AG04450 (cell line): Measurements from ENCODE around the gene KRT15. TPM values are rescaled to one million over a fixed set of nuclear protein-coding genes. Genes with fewer than 3 reads are reported as not detected.

Source experiments
- CTCF ChIA-PET: fragments of 300-600, 350-600 bp; formaldehyde crosslinking; extraction: SDS; loops from one replicate; lab custom pipeline; 2022; ENCODE audit warnings: antibody characterized with exemption, inconsistent platforms; lab: Charles Lee
- POLR2A ChIA-PET: fragments of 350-600 bp; formaldehyde crosslinking; extraction: SDS; loops from one replicate; lab custom pipeline; 2021; ENCODE audit warnings: antibody characterized with exemption, inconsistent platforms; lab: Yijun Ruan, JAX
- DNase-seq: peaks from one replicate; pipeline ENCODE4 v3.0.0-alpha.2; 2011; ENCODE audit warnings: low read depth, low spot score
- H3K27ac ChIP-seq: one replicate; pipeline ENCODE4 v1.5.1; 2012; ENCODE audit warnings: low read depth, low read length, control low read depth
- H3K27me3 ChIP-seq: one replicate; pipeline ENCODE4 v1.6.0; 2012; ENCODE audit warnings: low read length; ENCODE audit not compliant: control insufficient read depth, insufficient read depth
- H3K4me3 ChIP-seq: 2 replicates; pipeline ENCODE4 v1.5.1; 2011; ENCODE audit warnings: mild to moderate bottlenecking, low read depth, low read length, control low read depth
- H3K9me3 ChIP-seq: 2 replicates; pipeline ENCODE4 v1.5.1; 2012; ENCODE audit warnings: low read length; ENCODE audit not compliant: control insufficient read depth, insufficient read depth
- polyA plus RNA-seq: library from polyadenylated mRNA; depleted of rRNA; stranded (reverse); fragments of >200 nt; gene quantifications from 2 replicates; pipeline ENCODE4 v1.2.3, GENCODE V29; 2011
- TF ChIP-seq, protein P1 (sequence below): IDR thresholded peaks from 2 replicates; pipeline ENCODE4 v1.5.1; 2011; ENCODE audit warnings: low read depth, low read length, control low read depth, inconsistent platforms

Gene KRT15
- polyA plus RNA-seq, 1 experiment = 1.4 TPM

DNA sequence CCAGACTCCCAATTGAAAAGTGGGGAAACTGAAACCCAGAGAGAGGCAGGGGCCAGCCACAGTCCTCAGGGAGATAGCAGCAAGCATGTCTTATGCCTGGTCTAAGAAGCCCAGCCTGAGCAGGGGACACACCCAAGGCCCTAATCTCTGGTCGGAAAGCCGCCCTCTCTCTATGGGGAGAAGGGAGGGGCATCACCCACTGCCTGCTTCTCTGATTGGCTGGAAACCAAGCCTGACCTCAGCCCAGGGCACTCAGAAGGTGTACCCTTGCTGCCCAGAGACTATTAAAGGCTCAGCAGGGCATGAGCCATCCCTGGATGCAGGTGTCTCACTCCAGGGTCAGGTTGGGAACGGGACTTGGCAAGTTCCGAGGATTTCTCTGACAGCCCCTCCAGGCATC lies 7.6 kb downstream of the KRT15 start:
- CTCF ChIA-PET = interaction anchor here (1.3 kb wide), 1 partner anchor 38 kb away, joined by 4 read pairs; no protein-coding TSS in a partner anchor
- H3K9me3 ChIP-seq = no peaks in the 10 kb centered on the region
- POLR2A ChIA-PET = no interaction called here
- DNase-seq = no peak
- TF ChIP-seq, protein P1, sequence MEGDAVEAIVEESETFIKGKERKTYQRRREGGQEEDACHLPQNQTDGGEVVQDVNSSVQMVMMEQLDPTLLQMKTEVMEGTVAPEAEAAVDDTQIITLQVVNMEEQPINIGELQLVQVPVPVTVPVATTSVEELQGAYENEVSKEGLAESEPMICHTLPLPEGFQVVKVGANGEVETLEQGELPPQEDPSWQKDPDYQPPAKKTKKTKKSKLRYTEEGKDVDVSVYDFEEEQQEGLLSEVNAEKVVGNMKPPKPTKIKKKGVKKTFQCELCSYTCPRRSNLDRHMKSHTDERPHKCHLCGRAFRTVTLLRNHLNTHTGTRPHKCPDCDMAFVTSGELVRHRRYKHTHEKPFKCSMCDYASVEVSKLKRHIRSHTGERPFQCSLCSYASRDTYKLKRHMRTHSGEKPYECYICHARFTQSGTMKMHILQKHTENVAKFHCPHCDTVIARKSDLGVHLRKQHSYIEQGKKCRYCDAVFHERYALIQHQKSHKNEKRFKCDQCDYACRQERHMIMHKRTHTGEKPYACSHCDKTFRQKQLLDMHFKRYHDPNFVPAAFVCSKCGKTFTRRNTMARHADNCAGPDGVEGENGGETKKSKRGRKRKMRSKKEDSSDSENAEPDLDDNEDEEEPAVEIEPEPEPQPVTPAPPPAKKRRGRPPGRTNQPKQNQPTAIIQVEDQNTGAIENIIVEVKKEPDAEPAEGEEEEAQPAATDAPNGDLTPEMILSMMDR = no peak
- peaks cover 2% of the 10 kb centered on the region for H3K27me3 ChIP-seq
- H3K4me3 ChIP-seq = no peak overlapping the region
- H3K27ac ChIP-seq = no peak overlapping the region

DNA sequence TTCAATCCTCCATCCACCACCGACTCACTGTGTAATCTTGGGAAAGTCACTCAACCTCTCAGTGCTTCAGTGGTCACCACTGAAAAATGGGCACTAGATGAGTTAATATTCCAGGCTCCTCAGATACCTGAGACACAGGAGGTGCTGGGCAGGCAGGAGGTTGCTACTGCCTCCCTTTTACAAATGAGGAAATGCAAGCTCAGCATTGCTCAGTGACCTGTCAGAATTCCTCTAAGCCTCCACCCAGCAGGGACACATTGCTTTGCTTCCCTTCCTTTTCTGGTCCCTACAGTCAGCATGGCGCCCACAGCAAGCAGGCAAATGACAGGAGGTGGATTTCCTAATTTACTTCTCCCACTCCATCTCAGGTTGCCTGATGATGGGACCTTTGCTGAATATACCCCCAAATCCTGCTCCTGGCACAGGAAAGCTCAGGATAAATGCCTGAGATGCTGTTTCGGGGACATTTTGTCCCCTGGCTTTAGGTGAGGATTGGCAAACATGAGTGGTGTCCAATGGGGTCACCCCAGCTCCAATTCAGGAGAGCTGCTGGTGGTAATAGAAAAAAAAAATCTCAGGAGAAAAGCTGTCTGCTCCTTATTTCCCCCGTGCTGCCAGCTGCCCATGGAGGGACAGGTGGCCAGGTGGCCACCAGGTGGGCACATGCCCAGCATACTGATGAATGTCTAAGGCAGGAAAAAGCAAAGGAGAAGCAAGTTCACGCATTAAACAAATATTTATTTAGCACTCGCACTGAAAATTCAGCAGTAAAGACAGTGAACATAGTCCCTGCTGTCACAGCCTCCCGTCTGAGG lies 8.2 kb downstream of the KRT15 start:
- TF ChIP-seq, protein P1 = no peak
- ChIA-PET CTCF (interaction anchor here (1.3 kb wide), 1 partner anchor 39 kb away, joined by 4 read pairs; no protein-coding TSS in a partner anchor), POLR2A (no interaction called here)
- Histone ChIP-seq H3K27me3 (peaks cover 2% of the 10 kb centered on the region), H3K4me3 (no peak overlapping the region), H3K9me3 (no peaks in the 10 kb centered on the region), H3K27ac (no peak overlapping the region)
- DNase-seq = no peak

DNA sequence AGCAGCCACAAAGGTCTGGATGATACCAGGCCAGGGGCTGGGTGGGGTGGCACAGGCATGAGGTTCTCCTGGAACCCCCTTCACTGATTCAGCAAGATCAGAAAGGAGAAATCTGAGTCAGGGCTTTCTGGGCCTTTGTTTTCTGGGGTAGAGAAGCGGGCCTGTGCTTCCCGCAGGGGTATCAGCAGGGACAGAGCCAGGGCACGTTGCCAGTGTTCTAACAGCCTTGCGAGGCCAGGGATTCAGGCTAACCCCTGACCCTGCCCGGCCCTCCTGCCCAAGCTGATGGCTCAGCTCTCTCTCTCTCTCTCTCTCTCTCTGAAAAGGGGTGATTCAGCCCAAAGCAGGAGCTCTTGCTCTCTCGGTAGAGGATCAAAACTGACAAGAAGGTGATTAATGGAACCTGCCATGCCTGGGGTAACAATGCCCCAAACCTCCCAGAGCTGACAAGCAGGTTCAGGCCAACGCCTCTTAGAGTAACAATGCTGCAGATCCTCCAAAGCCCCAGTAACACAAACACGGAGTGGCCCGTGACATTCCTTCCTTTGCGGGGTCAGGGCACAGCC lies 11.3 kb downstream of the KRT15 start:
- DNase-seq = no peak
- Histone ChIP-seq H3K9me3 (no peaks in the 10 kb centered on the region), H3K4me3 (no peak overlapping the region), H3K27ac (no peak overlapping the region), H3K27me3 (peaks cover 2% of the 10 kb centered on the region)
- TF ChIP-seq, protein P1 = no peak
- ChIA-PET CTCF (interaction anchor here (1.1 to 1.6 kb wide), 2 partner anchors 41 to 141 kb away, joined by 3 to 5 read pairs; no protein-coding TSS in a partner anchor), POLR2A (interaction anchor here (0.6 to 0.7 kb wide), 2 partner anchors 138 to 156 kb away, joined by 3 read pairs; no protein-coding TSS in a partner anchor)

DNA sequence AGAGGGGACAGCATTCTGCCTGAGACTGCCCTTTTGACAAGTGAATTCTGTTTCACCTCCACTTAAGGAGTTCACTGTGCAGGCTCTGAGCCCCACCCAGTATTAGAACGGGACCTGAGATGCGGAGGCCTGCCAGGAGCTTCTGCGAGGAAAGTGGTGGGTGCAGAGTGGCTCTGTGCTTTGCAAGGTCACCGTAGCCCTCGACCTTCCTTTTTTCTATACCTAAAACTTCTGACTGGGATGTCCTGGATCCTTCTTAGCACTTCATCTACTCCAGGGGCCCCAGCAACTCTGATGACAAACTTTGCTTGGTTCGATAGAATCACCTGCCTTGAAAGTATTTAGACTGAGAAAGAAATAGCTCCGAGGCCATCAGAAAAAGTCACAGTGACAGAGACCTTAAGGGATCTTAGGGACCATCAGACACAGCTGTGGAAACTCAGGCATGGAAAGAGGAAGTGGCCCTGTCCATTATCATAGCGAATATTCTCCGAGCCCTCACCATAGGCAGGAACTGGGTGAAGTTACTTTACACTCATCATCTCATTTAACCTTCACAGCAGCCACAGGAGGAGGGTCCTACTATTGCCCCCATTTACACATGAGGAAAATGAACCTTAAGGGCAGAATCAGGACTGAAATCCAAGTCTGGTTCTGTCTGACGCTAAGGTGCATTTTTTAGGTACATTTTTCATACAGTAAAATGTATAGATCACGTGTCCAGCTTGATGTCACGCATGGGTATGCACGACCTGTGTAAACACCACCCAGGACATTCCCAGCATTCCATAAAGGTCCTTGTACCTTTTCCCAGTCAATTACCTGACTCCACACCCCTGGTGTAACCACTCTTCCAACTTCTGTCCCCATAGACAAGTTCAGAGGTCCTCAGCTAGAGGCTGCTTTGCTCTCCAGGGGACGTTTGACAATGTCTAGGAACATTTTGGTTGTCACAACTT lies 12.6 kb downstream of the KRT15 start:
- TF ChIP-seq, protein P1 = no peak
- ChIA-PET CTCF (interaction anchor here (0.9 to 1.6 kb wide), 2 partner anchors 10 to 43 kb away, joined by 4 to 5 read pairs; no protein-coding TSS in a partner anchor), POLR2A (no interaction called here)

More for the DNA sequence above, 12.6 kb downstream of the KRT15 start:
- H3K4me3 ChIP-seq = no peak overlapping the region
- no peaks in the 10 kb centered on the region for H3K9me3 ChIP-seq
- DNase-seq = no peak
- no peak overlapping the region for H3K27ac ChIP-seq
- peaks cover 2% of the 10 kb centered on the region for H3K27me3 ChIP-seq
